HepG2 (cell line): ENCODE data around the gene CLDN10. TPM values are rescaled to one million over a fixed set of nuclear protein-coding genes. Genes with fewer than 3 reads are reported as not detected.

Experiments
- CHD2 ChIP-seq: IDR thresholded peaks from 2 replicates; pipeline ENCODE4 v1.6.1; 2011; ENCODE audit warnings: low read depth, low read length, improper control_type of control experiment
- ELF1 ChIP-seq: sonication (generic); formaldehyde crosslinking; IDR thresholded peaks from 2 replicates; pipeline ENCODE4 v1.4.0; 2020; ENCODE audit warnings: missing genetic modification reagents
- FOXA1 ChIP-seq, 2 experiments: fragments of 450-650 bp in 1 of 2; sonication (generic) in 1 of 2; formaldehyde crosslinking in 1 of 2; IDR thresholded peaks; 2 replicates each; pipeline versions ENCODE4 v1.4.0 to v1.6.1; 2016 to 2020; ENCODE audit warnings: missing genetic modification reagents in 1 of 2
- IKZF1 ChIP-seq: fragments of 450-650 bp; IDR thresholded peaks from 2 replicates; pipeline ENCODE4 v1.7.1; 2016
- MBD4 ChIP-seq: IDR thresholded peaks from 2 replicates; pipeline ENCODE4 v1.6.1; 2012; ENCODE audit warnings: low read length, inconsistent platforms, borderline replicate concordance
- U2AF2 ChIP-seq: fragments of 200-400 bp; formaldehyde crosslinking; IDR thresholded peaks from 2 replicates; pipeline ENCODE4 v1.6.1; 2017; ENCODE audit warnings: low read depth, mild to moderate bottlenecking, low read length
- ZNF674 ChIP-seq: sonication (generic); formaldehyde crosslinking; IDR thresholded peaks from 2 replicates; pipeline ENCODE4 v1.5.0; 2020; ENCODE audit warnings: low read depth, mild to moderate bottlenecking, missing genetic modification reagents
- polyA plus RNA-seq, 8 experiments: library from polyadenylated mRNA; depleted of rRNA in 3 of 8; stranded (reverse) in 7 of 8; unstranded in 1 of 8; fragments of >200 nt; fragmentation: Illumina TruSeq in 4 of 8; extraction: Trizol in 4 of 8; gene quantifications; 2 replicates each; pipeline versions ENCODE4 v1.2.1 to v1.2.3, GENCODE V29; 2011 to 2016; ENCODE audit warnings: low read depth in 4 of 8, missing spikeins in 1 of 8, mixed read lengths in 1 of 8; ENCODE audit not compliant: insufficient read depth in 1 of 8
- total RNA-seq, 5 experiments: library from RNA; depleted of rRNA; stranded (reverse); fragments of >200 nt; fragmentation: Illumina TruSeq; extraction: Trizol; gene quantifications; 2 replicates each; pipeline ENCODE4 v1.2.3, GENCODE V29; 2016; ENCODE audit warnings: low read depth in 1 of 5
- TF ChIP-seq, protein P1 (sequence below), 2 experiments: fragments of 450-650 bp in 1 of 2; sonication (generic) in 1 of 2; formaldehyde crosslinking in 1 of 2; IDR thresholded peaks; 2 replicates each; pipeline versions ENCODE4 v1.6.1 to v1.8.0; 2016 to 2022; ENCODE audit warnings: antibody characterized with exemption in 1 of 2, mild to moderate bottlenecking in 1 of 2, missing genetic modification reagents in 1 of 2
- TF ChIP-seq, protein P2 (sequence below): sonication (generic); formaldehyde crosslinking; IDR thresholded peaks from 2 replicates; pipeline ENCODE4 v1.4.0; 2020; ENCODE audit warnings: missing genetic modification reagents, borderline replicate concordance
- TF ChIP-seq, protein P3 (sequence below): sonication (generic); formaldehyde crosslinking; IDR thresholded peaks from 2 replicates; pipeline ENCODE4 v1.5.0; 2020; ENCODE audit warnings: mild to moderate bottlenecking, missing genetic modification reagents
- TF ChIP-seq, protein P4 (sequence below): sonication (generic); formaldehyde crosslinking; IDR thresholded peaks from 2 replicates; pipeline ENCODE4 v1.4.0; 2020; ENCODE audit warnings: missing genetic modification reagents

CLDN10 gene
- total and polyA plus RNA-seq, 2 of the 13 experiments (the other 11 are each of a cell fraction or from before 2014, with no cell fraction given): not detected

DNA sequence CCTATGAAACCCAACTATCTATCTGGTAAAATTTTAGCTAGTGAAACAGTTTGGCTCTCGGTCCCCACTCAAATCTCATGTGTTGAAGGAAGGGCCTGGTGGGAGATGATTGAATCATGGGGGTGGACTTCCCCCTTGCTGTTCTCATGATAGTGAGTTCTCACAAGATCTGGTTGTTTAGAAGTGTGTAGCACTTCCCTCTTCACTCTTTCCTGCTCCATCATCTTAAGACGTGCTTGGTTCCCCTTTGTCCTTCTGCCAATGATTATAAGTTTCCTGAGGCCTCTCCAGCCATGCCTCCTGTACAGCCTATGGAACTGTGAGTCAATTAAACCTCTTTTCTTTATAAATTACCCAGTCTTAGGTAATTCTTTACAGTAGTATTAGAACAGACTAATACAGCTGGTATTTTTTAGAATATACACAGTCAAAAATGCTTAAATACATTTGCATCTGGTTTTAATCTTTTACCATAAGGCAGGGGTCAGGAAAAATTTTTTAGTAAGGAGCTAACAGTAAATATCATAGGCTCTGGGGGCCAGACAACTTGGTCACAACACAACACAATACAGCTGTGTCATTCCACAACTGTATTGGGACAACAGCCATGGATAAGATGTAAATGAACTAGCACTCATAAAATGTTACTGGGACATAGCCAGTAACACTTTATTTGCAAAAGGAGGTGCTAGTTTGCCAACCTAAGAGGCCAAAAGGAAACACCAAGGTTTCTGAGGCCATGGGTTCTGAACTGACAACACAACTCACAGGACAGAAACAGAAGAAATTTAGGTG lies 67.7 kb downstream of the CLDN10 start (continued):
- TF ChIP-seq, protein P1, sequence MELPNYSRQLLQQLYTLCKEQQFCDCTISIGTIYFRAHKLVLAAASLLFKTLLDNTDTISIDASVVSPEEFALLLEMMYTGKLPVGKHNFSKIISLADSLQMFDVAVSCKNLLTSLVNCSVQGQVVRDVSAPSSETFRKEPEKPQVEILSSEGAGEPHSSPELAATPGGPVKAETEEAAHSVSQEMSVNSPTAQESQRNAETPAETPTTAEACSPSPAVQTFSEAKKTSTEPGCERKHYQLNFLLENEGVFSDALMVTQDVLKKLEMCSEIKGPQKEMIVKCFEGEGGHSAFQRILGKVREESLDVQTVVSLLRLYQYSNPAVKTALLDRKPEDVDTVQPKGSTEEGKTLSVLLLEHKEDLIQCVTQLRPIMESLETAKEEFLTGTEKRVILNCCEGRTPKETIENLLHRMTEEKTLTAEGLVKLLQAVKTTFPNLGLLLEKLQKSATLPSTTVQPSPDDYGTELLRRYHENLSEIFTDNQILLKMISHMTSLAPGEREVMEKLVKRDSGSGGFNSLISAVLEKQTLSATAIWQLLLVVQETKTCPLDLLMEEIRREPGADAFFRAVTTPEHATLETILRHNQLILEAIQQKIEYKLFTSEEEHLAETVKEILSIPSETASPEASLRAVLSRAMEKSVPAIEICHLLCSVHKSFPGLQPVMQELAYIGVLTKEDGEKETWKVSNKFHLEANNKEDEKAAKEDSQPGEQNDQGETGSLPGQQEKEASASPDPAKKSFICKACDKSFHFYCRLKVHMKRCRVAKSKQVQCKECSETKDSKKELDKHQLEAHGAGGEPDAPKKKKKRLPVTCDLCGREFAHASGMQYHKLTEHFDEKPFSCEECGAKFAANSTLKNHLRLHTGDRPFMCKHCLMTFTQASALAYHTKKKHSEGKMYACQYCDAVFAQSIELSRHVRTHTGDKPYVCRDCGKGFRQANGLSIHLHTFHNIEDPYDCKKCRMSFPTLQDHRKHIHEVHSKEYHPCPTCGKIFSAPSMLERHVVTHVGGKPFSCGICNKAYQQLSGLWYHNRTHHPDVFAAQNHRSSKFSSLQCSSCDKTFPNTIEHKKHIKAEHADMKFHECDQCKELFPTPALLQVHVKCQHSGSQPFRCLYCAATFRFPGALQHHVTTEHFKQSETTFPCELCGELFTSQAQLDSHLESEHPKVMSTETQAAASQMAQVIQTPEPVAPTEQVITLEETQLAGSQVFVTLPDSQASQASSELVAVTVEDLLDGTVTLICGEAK (IDR thresholded peaks at IDR 0.05): no peak
- TF ChIP-seq, protein P1 (CRISPR knock-in tag; IDR thresholded peaks at IDR 0.05): no peak
- TF ChIP-seq ELF1 (CRISPR knock-in tag): no peak
- TF ChIP-seq, protein P2, sequence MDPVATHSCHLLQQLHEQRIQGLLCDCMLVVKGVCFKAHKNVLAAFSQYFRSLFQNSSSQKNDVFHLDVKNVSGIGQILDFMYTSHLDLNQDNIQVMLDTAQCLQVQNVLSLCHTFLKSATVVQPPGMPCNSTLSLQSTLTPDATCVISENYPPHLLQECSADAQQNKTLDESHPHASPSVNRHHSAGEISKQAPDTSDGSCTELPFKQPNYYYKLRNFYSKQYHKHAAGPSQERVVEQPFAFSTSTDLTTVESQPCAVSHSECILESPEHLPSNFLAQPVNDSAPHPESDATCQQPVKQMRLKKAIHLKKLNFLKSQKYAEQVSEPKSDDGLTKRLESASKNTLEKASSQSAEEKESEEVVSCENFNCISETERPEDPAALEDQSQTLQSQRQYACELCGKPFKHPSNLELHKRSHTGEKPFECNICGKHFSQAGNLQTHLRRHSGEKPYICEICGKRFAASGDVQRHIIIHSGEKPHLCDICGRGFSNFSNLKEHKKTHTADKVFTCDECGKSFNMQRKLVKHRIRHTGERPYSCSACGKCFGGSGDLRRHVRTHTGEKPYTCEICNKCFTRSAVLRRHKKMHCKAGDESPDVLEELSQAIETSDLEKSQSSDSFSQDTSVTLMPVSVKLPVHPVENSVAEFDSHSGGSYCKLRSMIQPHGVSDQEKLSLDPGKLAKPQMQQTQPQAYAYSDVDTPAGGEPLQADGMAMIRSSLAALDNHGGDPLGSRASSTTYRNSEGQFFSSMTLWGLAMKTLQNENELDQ (CRISPR knock-in tag): no peak
- TF ChIP-seq CHD2: no peak
- TF ChIP-seq ZNF674: no peak
- TF ChIP-seq, protein P3, sequence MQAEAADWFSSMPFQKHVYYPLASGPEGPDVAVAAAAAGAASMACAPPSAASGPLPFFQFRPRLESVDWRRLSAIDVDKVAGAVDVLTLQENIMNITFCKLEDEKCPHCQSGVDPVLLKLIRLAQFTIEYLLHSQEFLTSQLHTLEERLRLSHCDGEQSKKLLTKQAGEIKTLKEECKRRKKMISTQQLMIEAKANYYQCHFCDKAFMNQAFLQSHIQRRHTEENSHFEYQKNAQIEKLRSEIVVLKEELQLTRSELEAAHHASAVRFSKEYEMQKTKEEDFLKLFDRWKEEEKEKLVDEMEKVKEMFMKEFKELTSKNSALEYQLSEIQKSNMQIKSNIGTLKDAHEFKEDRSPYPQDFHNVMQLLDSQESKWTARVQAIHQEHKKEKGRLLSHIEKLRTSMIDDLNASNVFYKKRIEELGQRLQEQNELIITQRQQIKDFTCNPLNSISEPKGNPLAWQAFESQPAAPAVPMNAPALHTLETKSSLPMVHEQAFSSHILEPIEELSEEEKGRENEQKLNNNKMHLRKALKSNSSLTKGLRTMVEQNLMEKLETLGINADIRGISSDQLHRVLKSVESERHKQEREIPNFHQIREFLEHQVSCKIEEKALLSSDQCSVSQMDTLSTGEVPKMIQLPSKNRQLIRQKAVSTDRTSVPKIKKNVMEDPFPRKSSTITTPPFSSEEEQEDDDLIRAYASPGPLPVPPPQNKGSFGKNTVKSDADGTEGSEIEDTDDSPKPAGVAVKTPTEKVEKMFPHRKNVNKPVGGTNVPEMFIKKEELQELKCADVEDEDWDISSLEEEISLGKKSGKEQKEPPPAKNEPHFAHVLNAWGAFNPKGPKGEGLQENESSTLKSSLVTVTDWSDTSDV (CRISPR knock-in tag): no peak
- no peak for TF ChIP-seq FOXA1 (IDR thresholded peaks at IDR 0.05)
- TF ChIP-seq FOXA1 (CRISPR knock-in tag; IDR thresholded peaks at IDR 0.05): no peak
- no peak for TF ChIP-seq MBD4
- TF ChIP-seq U2AF2: no peak
- TF ChIP-seq IKZF1: no peak
- TF ChIP-seq, protein P4, sequence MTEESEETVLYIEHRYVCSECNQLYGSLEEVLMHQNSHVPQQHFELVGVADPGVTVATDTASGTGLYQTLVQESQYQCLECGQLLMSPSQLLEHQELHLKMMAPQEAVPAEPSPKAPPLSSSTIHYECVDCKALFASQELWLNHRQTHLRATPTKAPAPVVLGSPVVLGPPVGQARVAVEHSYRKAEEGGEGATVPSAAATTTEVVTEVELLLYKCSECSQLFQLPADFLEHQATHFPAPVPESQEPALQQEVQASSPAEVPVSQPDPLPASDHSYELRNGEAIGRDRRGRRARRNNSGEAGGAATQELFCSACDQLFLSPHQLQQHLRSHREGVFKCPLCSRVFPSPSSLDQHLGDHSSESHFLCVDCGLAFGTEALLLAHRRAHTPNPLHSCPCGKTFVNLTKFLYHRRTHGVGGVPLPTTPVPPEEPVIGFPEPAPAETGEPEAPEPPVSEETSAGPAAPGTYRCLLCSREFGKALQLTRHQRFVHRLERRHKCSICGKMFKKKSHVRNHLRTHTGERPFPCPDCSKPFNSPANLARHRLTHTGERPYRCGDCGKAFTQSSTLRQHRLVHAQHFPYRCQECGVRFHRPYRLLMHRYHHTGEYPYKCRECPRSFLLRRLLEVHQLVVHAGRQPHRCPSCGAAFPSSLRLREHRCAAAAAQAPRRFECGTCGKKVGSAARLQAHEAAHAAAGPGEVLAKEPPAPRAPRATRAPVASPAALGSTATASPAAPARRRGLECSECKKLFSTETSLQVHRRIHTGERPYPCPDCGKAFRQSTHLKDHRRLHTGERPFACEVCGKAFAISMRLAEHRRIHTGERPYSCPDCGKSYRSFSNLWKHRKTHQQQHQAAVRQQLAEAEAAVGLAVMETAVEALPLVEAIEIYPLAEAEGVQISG (CRISPR knock-in tag): no peak
